Trophoblast cell (in vitro differentiated cells and primary cell): ENCODE measurements around the gene CEBPA.
"Not testable (repeated sequence)": the region's sequence is repeated elsewhere in the genome, so short reads cannot be mapped to it uniquely, and the experiment has no call there.

ENCODE experiments used
- DNase-seq, 2 donors: peaks; one replicate each; pipeline ENCODE4 v3.0.0-alpha.2; 2016
- H2AFZ ChIP-seq: 2 replicates; pipeline ENCODE4 v1.6.1; 2013; ENCODE audit warnings: low read length, moderate library complexity, mild to moderate bottlenecking; ENCODE audit not compliant: insufficient read depth, poor library complexity
- H2AK5ac ChIP-seq: 2 replicates; pipeline ENCODE4 v1.6.1; 2013; ENCODE audit warnings: mild to moderate bottlenecking, low read length
- H2BK120ac ChIP-seq: 2 replicates; pipeline ENCODE4 v1.6.1; 2013; ENCODE audit warnings: low read length, mild to moderate bottlenecking, moderate library complexity; ENCODE audit not compliant: insufficient read depth, poor library complexity
- H2BK12ac ChIP-seq: 2 replicates; pipeline ENCODE4 v1.6.1; 2013; ENCODE audit warnings: mild to moderate bottlenecking, low read length, moderate library complexity
- H2BK5ac ChIP-seq: 2 replicates; pipeline ENCODE4 v1.6.1; 2013; ENCODE audit warnings: low read length, low read depth, moderate library complexity, mild to moderate bottlenecking; ENCODE audit not compliant: poor library complexity
- H3K14ac ChIP-seq: 2 replicates; pipeline ENCODE4 v1.6.1; 2013; ENCODE audit warnings: mild to moderate bottlenecking, low read length
- H3K18ac ChIP-seq: 2 replicates; pipeline ENCODE4 v1.6.1; 2013; ENCODE audit warnings: mild to moderate bottlenecking, low read length
- H3K23ac ChIP-seq: 2 replicates; pipeline ENCODE4 v1.6.1; 2013; ENCODE audit warnings: low read length
- H3K27ac ChIP-seq: 2 replicates; pipeline ENCODE4 v1.5.1; 2013; ENCODE audit warnings: low read depth, mild to moderate bottlenecking, inconsistent platforms, low read length, moderate library complexity
- H3K27me3 ChIP-seq: 2 replicates; pipeline ENCODE4 v1.6.1; 2013; ENCODE audit warnings: inconsistent platforms, mild to moderate bottlenecking, low read length, moderate library complexity; ENCODE audit not compliant: insufficient read depth
- H3K36me3 ChIP-seq, 2 experiments: 1 replicate in 1 of 2; 2 replicates in 1 of 2; pipeline ENCODE4 v1.6.1; 2013; ENCODE audit warnings: low read length in 2 of 2, mild to moderate bottlenecking in 2 of 2, moderate library complexity in 1 of 2; ENCODE audit not compliant: insufficient read depth in 2 of 2, control insufficient read depth in 1 of 2
- H3K4ac ChIP-seq: 2 replicates; pipeline ENCODE4 v1.6.1; 2013; ENCODE audit warnings: low read depth, mild to moderate bottlenecking, low read length, moderate library complexity
- H3K4me1 ChIP-seq, 2 experiments: 1 replicate in 1 of 2; 2 replicates in 1 of 2; pipeline ENCODE4 v1.6.1; 2013; ENCODE audit warnings: low read length in 2 of 2, mild to moderate bottlenecking in 2 of 2, moderate library complexity in 1 of 2; ENCODE audit not compliant: insufficient read depth in 2 of 2, control insufficient read depth in 1 of 2
- H3K4me2 ChIP-seq: 2 replicates; pipeline ENCODE4 v1.6.1; 2013; ENCODE audit warnings: inconsistent platforms, mild to moderate bottlenecking, low read length, moderate library complexity
- H3K4me3 ChIP-seq: 2 replicates; pipeline ENCODE4 v1.5.1; 2013; ENCODE audit warnings: mild to moderate bottlenecking, low read depth, low read length, inconsistent platforms
- H3K79me1 ChIP-seq: one replicate; pipeline ENCODE4 v1.6.1; 2013; ENCODE audit warnings: low read length
- H3K79me2 ChIP-seq: 2 replicates; pipeline ENCODE4 v1.6.1; 2013; ENCODE audit warnings: low read length, mild to moderate bottlenecking; ENCODE audit not compliant: control insufficient read depth, insufficient read depth, poor library complexity
- H3K9ac ChIP-seq: 2 replicates; pipeline ENCODE4 v1.6.1; 2013; ENCODE audit warnings: mild to moderate bottlenecking, low read length
- H3K9me3 ChIP-seq: 2 replicates; pipeline ENCODE4 v1.6.1; 2013; ENCODE audit warnings: low read depth, mild to moderate bottlenecking, control low read depth, inconsistent platforms, low read length; ENCODE audit not compliant: insufficient read depth
- H4K12ac ChIP-seq: 2 replicates; pipeline ENCODE4 v1.6.1; 2013; ENCODE audit warnings: low read depth, mild to moderate bottlenecking, low read length, moderate library complexity
- H4K8ac ChIP-seq: 2 replicates; pipeline ENCODE4 v1.6.1; 2013; ENCODE audit warnings: low read depth, mild to moderate bottlenecking, low read length, moderate library complexity
- H4K91ac ChIP-seq: one replicate; pipeline ENCODE4 v1.6.1; 2013; ENCODE audit warnings: low read depth, mild to moderate bottlenecking, low read length, moderate library complexity
- WGBS: extraction: QIAGEN DNeasy Blood & Tissue Kit; methylation state at CpG from one replicate; pipeline ENCODE4 v1.1.7; 2013; ENCODE audit warnings: missing lambda C conversion rate; ENCODE audit not compliant: insufficient read length, insufficient coverage; ENCODE audit errors: extremely low coverage; 5-methylcytosine and 5-hydroxymethylcytosine counted together

Gene CEBPA

DNA sequence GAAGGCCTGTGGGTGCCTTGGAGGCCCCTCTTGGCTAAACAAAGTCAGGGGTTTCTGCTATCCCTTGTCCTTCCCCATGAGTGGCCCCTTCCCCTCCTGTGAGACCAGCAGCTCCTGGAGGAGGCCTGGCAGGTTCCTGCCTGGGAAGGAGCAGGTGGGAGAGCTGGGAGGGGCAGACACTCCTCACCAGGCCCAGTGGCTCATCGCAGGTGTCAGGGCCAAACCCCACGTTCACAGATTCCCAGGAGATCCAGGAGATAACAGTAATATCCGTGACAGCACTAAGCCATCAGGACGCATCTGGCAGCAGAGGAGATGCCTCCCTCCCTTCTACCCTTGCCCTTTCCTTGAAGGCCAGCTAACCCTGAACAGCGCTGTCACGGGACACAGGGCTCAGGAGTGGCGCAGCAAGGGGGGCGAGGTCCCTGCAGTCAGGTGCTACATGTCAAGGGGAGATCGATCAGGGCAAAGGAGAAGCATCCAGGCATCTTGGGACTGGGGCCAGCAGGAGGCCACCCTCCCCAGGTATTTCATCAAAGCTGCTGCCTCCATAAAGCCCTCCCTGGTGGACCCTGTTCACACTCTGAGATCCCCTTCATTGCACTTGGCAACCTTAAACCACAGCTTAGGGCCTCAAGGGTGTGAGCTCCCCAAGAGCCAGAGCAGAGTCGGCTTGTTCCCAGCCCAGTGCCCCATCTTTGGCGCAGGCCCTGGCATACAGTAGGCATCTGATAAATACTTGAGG, 4.8 kb downstream of the CEBPA start:
- peak overlapping the region; percentile 29 for H3K14ac ChIP-seq
- no CpG with 5 or more reads among the region's 11 CpGs for WGBS
- DNase-seq = peak; percentile 54 to 64

DNA sequence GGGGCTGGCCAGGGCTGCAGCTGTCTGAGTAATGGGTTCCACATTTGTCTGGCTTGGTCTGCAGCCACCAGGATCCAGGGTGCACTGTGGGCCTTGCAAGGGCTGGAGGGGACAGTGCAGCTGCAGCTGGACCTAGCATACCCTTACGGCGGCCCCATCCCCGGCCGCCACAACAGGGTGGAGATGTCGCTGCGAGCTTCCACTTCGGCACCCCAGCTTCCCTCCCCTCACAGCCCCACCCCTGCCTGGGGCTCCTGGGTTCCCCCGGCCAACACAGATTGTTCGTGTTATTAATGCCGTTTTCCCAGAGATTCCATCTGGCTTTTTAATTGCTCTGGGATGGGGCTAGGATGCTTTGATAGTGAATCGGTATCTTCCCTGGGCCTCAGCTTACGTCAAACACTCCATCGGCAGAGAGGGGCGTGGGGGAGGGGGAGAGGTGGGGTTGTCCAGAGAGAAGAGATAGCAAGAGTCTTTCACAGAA, 5.8 kb downstream of the CEBPA start:
- Histone ChIP-seq H3K23ac (no peak overlapping the region), H3K79me1 (peaks cover 53% of the 10 kb centered on the region), H3K9me3 (peaks cover 2% of the 10 kb centered on the region), H3K4ac (no peak overlapping the region), H2AFZ (no peak overlapping the region), H3K27me3 (peaks cover 5% of the 10 kb centered on the region), H3K79me2 (peaks cover 15% of the 10 kb centered on the region), H2AK5ac (no peak overlapping the region), H4K12ac (no peak overlapping the region), H3K9ac (no peak overlapping the region), H3K14ac (no peak overlapping the region), H3K4me2 (no peak overlapping the region), H3K36me3 (no peaks in the 10 kb centered on the region), H4K91ac (no peak overlapping the region), H4K8ac (no peak overlapping the region), H2BK120ac (no peak overlapping the region), H3K18ac (no peak overlapping the region), H2BK5ac (no peak overlapping the region), H3K4me1 (peaks cover 44 to 76% of the 10 kb centered on the region in 2 experiments), H2BK12ac (no peak overlapping the region), H3K4me3 (no peak overlapping the region), H3K27ac (no peak overlapping the region)
- DNase-seq = peak in 1 of 2 donors; percentile 30
- no CpG with 5 or more reads among the region's 14 CpGs for WGBS

More for the DNA sequence above, 4.8 kb downstream of the CEBPA start:
- H3K4me2 ChIP-seq = no peak overlapping the region
- peaks cover 5% of the 10 kb centered on the region for H3K27me3 ChIP-seq
- peak overlapping the region; percentile 59 for H4K8ac ChIP-seq
- H3K18ac ChIP-seq = peak overlapping the region; percentile 16
- peak overlapping the region; percentile 50 for H3K27ac ChIP-seq
- peaks cover 18% of the 10 kb centered on the region for H3K79me2 ChIP-seq
- peak overlapping the region; percentile 70 for H2BK5ac ChIP-seq
- no peak overlapping the region for H3K4me3 ChIP-seq
- no peak overlapping the region for H3K9ac ChIP-seq
- H3K4ac ChIP-seq = no peak overlapping the region
- H2AK5ac ChIP-seq = peak overlapping the region; percentile 27
- H3K79me1 ChIP-seq = peaks cover 45% of the 10 kb centered on the region
- no peak overlapping the region for H3K23ac ChIP-seq
- H4K91ac ChIP-seq = peak overlapping the region; percentile 86
- H3K9me3 ChIP-seq = peaks cover 2% of the 10 kb centered on the region
- H4K12ac ChIP-seq = no peak overlapping the region
- H3K36me3 ChIP-seq = no peaks in the 10 kb centered on the region
- peak overlapping the region; percentile 81 for H2BK12ac ChIP-seq
- peaks cover 39 to 68% of the 10 kb centered on the region in 2 experiments for H3K4me1 ChIP-seq
- H2BK120ac ChIP-seq = peak overlapping the region; percentile 82
- no peak overlapping the region for H2AFZ ChIP-seq

DNA sequence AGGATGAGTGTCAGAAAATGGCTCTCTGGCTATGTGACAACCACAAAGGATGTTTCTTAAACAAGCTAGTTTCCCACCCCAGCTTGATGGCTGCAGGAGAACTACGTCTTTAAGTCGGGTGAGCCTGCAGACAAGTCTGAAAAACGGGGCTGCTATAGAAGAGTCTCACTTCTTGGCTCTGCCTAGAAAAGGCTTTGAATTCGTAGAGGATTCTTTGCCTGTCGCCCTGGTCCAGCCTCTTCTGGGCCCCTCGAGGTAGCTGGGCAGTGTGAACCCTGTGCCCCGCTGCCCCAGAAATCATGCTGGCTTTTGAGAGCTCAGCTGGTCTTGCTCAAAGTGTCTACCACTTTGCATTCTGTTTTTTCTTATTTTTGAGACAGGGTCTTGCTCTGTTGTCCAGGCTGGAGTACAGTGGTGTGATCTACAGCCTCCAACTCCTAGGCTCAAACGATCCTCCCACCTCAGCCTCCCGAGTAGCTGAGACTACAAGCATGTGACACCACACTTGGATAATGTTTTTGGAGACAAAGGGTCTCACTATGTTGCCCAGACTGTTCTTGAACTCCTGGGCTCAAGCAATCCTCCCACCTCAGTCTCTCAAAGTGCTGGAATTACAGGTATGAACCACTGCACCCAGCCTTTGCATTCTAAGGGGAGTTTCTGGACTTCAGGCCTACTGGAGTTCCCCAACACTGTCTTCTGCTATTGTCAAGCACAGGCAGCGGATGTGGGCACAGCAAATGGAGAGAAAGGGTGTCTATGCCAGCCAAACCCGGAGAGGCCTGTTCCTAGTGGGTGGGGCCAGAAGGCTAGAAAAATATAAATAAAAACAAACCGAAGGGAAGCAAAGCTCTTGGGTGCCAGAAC, 6.5 kb downstream of the CEBPA start:
- Histone ChIP-seq H2BK120ac (peak overlapping the region; percentile 28), H3K4ac (no peak overlapping the region), H3K9ac (no peak overlapping the region), H3K14ac (no peak overlapping the region), H2AFZ (no peak overlapping the region), H3K27ac (no peak overlapping the region), H4K8ac (no peak overlapping the region), H3K4me1 (peaks cover 46 to 76% of the 10 kb centered on the region in 2 experiments), H2AK5ac (no peak overlapping the region), H3K4me2 (no peak overlapping the region), H2BK12ac (peak overlapping the region; percentile 78), H4K12ac (no peak overlapping the region), H2BK5ac (no peak overlapping the region), H3K79me2 (peaks cover 8% of the 10 kb centered on the region), H3K18ac (no peak overlapping the region), H3K9me3 (peaks cover 2% of the 10 kb centered on the region), H3K27me3 (no peaks in the 10 kb centered on the region), H3K4me3 (no peak overlapping the region), H3K36me3 (no peaks in the 10 kb centered on the region), H4K91ac (peak overlapping the region; percentile 69), H3K79me1 (peaks cover 52% of the 10 kb centered on the region), H3K23ac (no peak overlapping the region)
- WGBS = no CpG with 5 or more reads among the region's 12 CpGs
- no peak for DNase-seq

DNA sequence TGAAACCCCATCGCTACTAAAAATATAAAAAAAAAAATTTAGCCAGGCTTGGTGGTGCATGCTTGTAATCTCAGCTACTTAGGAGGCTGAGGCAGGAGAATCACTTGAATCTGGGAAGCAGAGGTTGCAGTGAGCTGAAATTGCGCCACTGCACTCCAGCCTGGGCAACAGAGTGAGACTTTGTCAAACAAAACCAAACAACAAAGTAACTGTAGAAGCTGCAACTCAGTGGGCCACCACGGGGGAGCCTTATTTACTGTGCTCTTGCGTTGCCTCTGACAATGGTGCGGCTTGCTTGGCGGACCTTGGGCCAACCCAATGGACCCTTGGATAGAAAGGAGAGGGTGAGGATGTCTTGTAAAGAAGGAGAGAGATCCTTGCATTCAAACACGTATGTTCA, 7.3 kb downstream of the CEBPA start:
- Histone ChIP-seq H3K4me1 (peaks cover 46 to 75% of the 10 kb centered on the region in 2 experiments), H3K79me1 (peaks cover 48% of the 10 kb centered on the region), H2AK5ac (peak overlapping the region; percentile 21), H3K14ac (peak overlapping the region; percentile 29), H3K4ac (peak overlapping the region; percentile 13), H2BK120ac (peak overlapping the region; percentile 47), H2BK5ac (peak overlapping the region; percentile 36), H4K91ac (peak overlapping the region; percentile 69), H2BK12ac (peak overlapping the region; percentile 78)
- not testable (repeated sequence) for H3K23ac ChIP-seq, H3K9ac ChIP-seq, H3K27ac ChIP-seq, H4K8ac ChIP-seq, H3K27me3 ChIP-seq, H2AFZ ChIP-seq, H4K12ac ChIP-seq, H3K9me3 ChIP-seq, H3K79me2 ChIP-seq, H3K4me2 ChIP-seq, DNase-seq, H3K4me3 ChIP-seq, H3K18ac ChIP-seq, H3K36me3 ChIP-seq
- WGBS = no CpG with 5 or more reads among the region's 7 CpGs
